Mammary microvascular endothelial cell (primary cell): Measurements from ENCODE around the gene MAP2K2. TPM values are rescaled to one million over a fixed set of nuclear protein-coding genes. Genes with fewer than 3 reads are reported as not detected.

Experiments used
- total RNA-seq: library from RNA; depleted of rRNA; stranded (reverse); fragments of >200 nt; gene quantifications from 2 replicates; pipeline ENCODE4 v1.2.3, GENCODE V29; 2015

The MAP2K2 gene
- 135 and 157 TPM in 2 replicates for total RNA-seq

DNA sequence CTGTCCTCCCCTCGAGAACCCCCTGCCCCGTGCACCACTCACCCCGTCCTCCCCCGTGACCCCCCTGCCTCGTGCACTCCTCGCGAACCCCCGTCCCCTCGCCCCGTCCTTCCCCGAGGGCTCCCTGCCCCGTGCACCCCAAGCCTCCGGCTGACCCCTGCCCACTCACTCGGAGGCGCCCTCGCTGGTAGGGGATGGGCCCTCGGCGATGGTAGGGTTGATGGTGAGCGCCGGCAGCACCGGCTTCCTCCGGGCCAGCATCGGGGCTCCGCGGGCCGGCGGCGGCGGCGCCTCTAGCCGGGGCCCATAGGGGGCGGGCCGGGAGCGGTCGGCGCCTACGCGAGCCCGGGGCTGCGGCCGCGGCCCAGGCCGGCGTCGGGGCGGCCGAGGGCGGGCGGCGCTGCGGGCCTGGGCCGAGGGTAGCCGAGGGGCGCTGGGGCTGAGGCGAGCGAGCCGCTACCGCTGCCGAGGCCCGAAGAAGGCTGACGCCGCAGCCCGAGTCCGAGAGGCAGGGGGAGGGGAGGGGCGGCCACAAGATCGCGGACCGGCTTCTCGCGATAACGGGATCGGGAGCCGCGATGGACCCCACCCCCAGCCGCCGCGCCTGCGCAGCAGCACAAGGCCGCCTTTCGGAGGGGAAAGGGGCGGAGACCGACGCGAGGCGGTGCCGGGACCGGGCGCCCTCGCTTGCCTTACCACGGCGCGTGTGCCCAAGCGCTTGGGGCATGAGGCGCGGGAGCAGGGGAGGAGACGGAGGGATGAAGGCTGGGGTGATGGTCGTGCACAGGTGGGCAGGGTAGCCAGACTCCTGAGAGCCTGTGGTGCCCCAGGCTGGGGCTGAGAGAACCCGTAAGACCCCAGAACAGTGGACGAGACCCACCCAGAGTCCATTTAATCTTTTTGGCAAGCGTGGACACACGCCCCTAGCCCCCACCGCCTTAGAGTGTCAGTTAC lies at the start of gene MAP2K2:
Gene MAP2K2, minus strand, starts transcription at position 508 of the 954 bp plus-strand sequence. Its CDS starts 247 bp downstream, at position 261.

DNA sequence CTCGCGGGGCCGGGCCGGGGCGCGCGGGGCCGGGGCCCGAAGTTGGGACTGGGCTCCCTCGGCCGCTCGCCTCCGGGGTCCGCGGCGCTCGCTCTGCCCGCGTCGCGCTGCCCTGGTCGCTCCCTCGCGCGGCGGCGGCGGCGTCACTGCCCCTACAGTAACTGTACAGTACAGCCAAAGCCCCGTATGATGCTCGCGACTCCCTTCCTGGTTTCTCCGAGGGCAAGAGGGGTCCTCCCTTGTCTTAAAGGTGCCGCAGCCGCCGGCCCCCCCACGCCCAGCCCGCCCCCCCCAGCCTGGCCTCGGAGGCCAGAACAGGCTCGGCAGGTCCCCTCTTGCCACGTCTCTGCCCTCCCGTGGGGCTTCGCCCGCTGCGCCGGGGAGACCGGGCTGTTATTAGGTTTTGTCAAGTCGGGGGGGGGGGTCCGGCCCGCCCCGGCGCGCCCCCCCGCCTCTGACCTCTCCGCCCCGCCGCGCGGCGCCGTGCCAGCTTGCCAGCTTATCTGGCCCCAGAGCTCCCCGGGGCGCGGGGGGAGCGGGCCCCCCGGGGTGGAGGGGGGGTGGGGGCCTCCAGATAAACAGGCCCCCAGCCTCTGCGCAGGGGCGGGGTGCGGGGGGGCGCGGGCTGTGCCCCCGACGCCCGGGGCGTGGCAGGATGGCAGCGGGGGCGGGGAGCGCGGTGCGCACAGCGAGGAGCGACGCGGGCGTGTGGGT lies 57.1 kb downstream of the MAP2K2 start, which contains the start of gene ZBTB7A:
Gene ZBTB7A, minus strand, starts transcription at position 218 of the 714 bp plus-strand sequence. CDS start 11,667 bp downstream, outside the sequence.

Other genes with a start within 250 kb of the MAP2K2 start
- not detected in 2 replicates for gene ATCAY, start 243.4 kb downstream of the MAP2K2 start, total RNA-seq
- gene NMRK2, start 191.1 kb downstream of the MAP2K2 start, total RNA-seq: not detected in 2 replicates
- 97.1 and 115 TPM in 2 replicates for gene DAPK3, start 153.0 kb downstream of the MAP2K2 start, total RNA-seq
- 1,607 and 1,802 TPM in 2 replicates for gene EEF2, start 138.7 kb downstream of the MAP2K2 start, total RNA-seq
- 31.6 and 31.8 TPM in 2 replicates for gene PIAS4, start 116.4 kb downstream of the MAP2K2 start, total RNA-seq
- gene ZBTB7A, start 57.2 kb downstream of the MAP2K2 start, total RNA-seq: 28.0 and 33.6 TPM in 2 replicates
- gene CREB3L3, start 29.5 kb upstream of the MAP2K2 start, total RNA-seq: not detected in 2 replicates
- gene SIRT6, start 58.4 kb upstream of the MAP2K2 start, total RNA-seq: 25.3 and 47.4 TPM in 2 replicates
- gene ANKRD24, start 58.6 kb upstream of the MAP2K2 start, total RNA-seq: 0.05 TPM in 1 of 2 replicates, not detected in the other
- gene EBI3, start 105.4 kb upstream of the MAP2K2 start, total RNA-seq: 0.73 and 1.9 TPM in 2 replicates
- 31.0 and 31.4 TPM in 2 replicates for gene YJU2, start 123.0 kb upstream of the MAP2K2 start, total RNA-seq
- gene SHD, start 155.1 kb upstream of the MAP2K2 start, total RNA-seq: not detected in 2 replicates
- not detected in 2 replicates for gene TMIGD2, start 178.3 kb upstream of the MAP2K2 start, total RNA-seq
- gene FSD1, start 180.5 kb upstream of the MAP2K2 start, total RNA-seq: 7.9 and 9.6 TPM in 2 replicates
- 27.2 and 30.9 TPM in 2 replicates for gene STAP2, start 214.7 kb upstream of the MAP2K2 start, total RNA-seq
- 2.8 and 4.5 TPM in 2 replicates for gene MPND, start 219.4 kb upstream of the MAP2K2 start, total RNA-seq